Endodermal cell (in vitro differentiated cells): ENCODE data around the gene ABCB1. TPM values are rescaled to one million over a fixed set of nuclear protein-coding genes. Genes with fewer than 3 reads are reported as not detected.

ENCODE experiments used
- DNase-seq: peaks from one replicate; pipeline ENCODE4 v3.0.0-alpha.2; 2017
- H3K27ac ChIP-seq: 2 replicates; pipeline ENCODE4 v1.5.1; 2013; ENCODE audit warnings: mild to moderate bottlenecking, low read depth, low read length, moderate library complexity
- H3K27me3 ChIP-seq: 2 replicates; pipeline ENCODE4 v1.6.1; 2013; ENCODE audit warnings: mild to moderate bottlenecking, low read length, moderate library complexity; ENCODE audit not compliant: insufficient read depth, control insufficient read depth, poor library complexity, severe bottlenecking
- H3K36me3 ChIP-seq: 2 replicates; pipeline ENCODE4 v1.7.0; 2013; ENCODE audit warnings: mild to moderate bottlenecking, low read length, moderate library complexity; ENCODE audit not compliant: control insufficient read depth, insufficient read depth
- H3K4me1 ChIP-seq: one replicate; pipeline ENCODE4 v1.7.0; 2013; ENCODE audit warnings: low read length; ENCODE audit not compliant: control insufficient read depth, insufficient read depth
- H3K4me3 ChIP-seq: 2 replicates; pipeline ENCODE4 v1.5.1; 2013; ENCODE audit warnings: mild to moderate bottlenecking, low read length, moderate library complexity
- H3K9ac ChIP-seq: 2 replicates; pipeline ENCODE4 v1.6.1; 2013; ENCODE audit warnings: mild to moderate bottlenecking, low read length, moderate library complexity; ENCODE audit not compliant: poor library complexity, severe bottlenecking; ENCODE audit errors: extremely low read depth
- H3K9me3 ChIP-seq: 2 replicates; pipeline ENCODE4 v1.6.1; 2013; ENCODE audit warnings: mild to moderate bottlenecking, low read length, moderate library complexity; ENCODE audit not compliant: control insufficient read depth
- H3K27ac Mint-ChIP-seq: 2 replicates; pipeline ENCODE4 v1.8.0; 2020; ENCODE audit warnings: mixed read lengths
- H3K27me3 Mint-ChIP-seq: 2 replicates; pipeline ENCODE4 v1.8.0; 2021; ENCODE audit warnings: mild to moderate bottlenecking, mixed read lengths; ENCODE audit not compliant: insufficient read depth
- H3K36me3 Mint-ChIP-seq: 2 replicates; pipeline ENCODE4 v1.8.0; 2020; ENCODE audit warnings: low read depth, mixed read lengths
- H3K4me1 Mint-ChIP-seq: 2 replicates; pipeline ENCODE4 v1.8.0; 2020; ENCODE audit warnings: mixed read lengths
- H3K4me3 Mint-ChIP-seq: 2 replicates; pipeline ENCODE4 v1.8.0; 2020; ENCODE audit warnings: mild to moderate bottlenecking, moderate library complexity, mixed read lengths
- H3K9me3 Mint-ChIP-seq: 2 replicates; pipeline ENCODE4 v1.8.0; 2020; ENCODE audit warnings: mild to moderate bottlenecking, mixed read lengths
- WGBS, 2 experiments: methylation state at CpG; one replicate each; pipeline versions ENCODE4 v1.1.5 to v1.1.7; 2013; ENCODE audit warnings: missing lambda C conversion rate in 2 of 2, mixed read lengths in 1 of 2; ENCODE audit not compliant: insufficient coverage in 1 of 2, insufficient read length in 1 of 2; 5-methylcytosine and 5-hydroxymethylcytosine counted together
- long read RNA-seq, 4 experiments: library from polyadenylated mRNA in 2 of 4; library from RNA in 1 of 4; library from capped mRNA in 1 of 4; stranded (forward) in 3 of 4; unstranded in 1 of 4; transcript quantifications; one replicate each; pipeline ENCODE4 v2.0.0, GENCODE V29; 2020 to 2021; ENCODE audit warnings: inconsistent platforms in 1 of 4
- polyA plus RNA-seq, 2 experiments: library from polyadenylated mRNA; stranded (reverse); fragments of 50-300 nt; gene quantifications; one replicate each; pipeline ENCODE4 v1.2.3, GENCODE V29; 2013
- total RNA-seq, 2 donors: library from RNA; stranded (reverse); fragmentation: NEBNext Ultra II Directional in 1 of 2; extraction: Animal tissue kit (Norgen Biotek cat#: 25700) in 1 of 2; gene quantifications; 2 replicates in 1 of 2; 3 replicates in 1 of 2; pipeline ENCODE4 v1.2.1, GENCODE V29; 2021
- TF ChIP-seq, protein P1 (sequence below): fragments of 200-600 bp; sonication (generic); conservative IDR thresholded peaks from 2 replicates; pipeline ENCODE4 v1.5.0; 2021; ENCODE audit warnings: antibody characterized with exemption, mild to moderate bottlenecking

Gene ABCB1
- under 1 TPM in 1 of 2 donors, not detected in 1; 0.07 TPM for total RNA-seq
- polyA plus RNA-seq (2013, experiment 1 of 2), result 0.39 TPM
- polyA plus RNA-seq (2013, experiment 2 of 2), result 0.37 TPM
- long read RNA-seq, experiment 1, result 0 reads
- long read RNA-seq, experiment 2, result 0 reads
- long read RNA-seq, experiment 3, result 0 reads
- long read RNA-seq, experiment 4, result 0 reads

DNA sequence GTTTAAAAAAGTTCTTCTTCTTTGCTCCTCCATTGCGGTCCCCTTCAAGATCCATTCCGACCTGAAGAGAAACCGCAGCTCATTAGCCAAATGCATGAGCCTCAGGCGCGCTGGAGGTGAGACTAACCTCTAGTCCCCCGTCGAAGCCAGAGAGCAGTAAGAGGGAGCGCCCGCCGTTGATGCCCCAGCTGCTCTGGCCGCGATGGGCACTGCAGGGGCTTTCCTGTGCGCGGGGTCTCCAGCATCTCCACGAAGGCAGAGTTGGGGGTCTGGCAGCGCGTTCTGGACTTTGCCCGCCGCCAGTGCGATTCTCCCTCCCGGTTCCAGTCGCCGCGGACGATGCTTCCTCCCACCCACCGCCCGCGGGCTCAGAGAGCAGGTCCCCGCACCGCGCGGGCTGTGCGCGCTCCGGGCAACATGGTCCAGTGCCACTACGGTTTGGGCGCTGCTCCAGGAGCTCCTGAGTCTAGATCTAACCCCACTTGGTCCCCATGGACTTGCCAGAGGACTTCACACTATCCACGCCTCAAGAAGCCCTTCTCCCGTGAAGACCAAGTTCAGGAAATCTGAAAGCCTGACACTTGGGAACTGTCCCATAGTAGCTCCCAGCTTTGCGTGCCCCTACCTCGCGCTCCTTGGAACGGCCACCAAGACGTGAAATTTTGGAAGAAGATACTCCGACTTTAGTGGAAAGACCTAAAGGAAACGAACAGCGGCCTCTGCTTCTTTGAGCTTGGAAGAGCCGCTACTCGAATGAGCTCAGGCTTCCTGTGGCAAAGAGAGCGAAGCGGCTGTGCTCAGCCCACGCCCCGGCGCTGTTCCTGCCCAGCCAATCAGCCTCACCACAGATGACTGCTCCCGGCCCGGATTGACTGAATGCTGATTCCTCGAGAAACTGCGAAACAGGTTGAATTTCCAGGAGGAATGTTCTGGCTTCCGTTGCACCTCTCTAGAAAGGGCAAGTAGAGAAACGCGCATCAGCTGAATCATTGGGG, at the start of gene ABCB1:
Gene ABCB1 (minus strand): TSS at position 755 of the 995 bp plus-strand sequence. CDS start 700 bp downstream, at position 55.
- no peaks in the 10 kb centered on the region for H3K4me1 ChIP-seq
- peak; percentile 91 for DNase-seq
- peak within 1 kb of the TSS; percentile 54 for H3K4me3 Mint-ChIP-seq
- no peaks in the 10 kb centered on the region for H3K9me3 ChIP-seq
- no peak within 1 kb of the TSS for H3K9ac ChIP-seq
- 5% methylated on average over 31 to 61 of the region's 61 CpGs for WGBS, 2 experiments
- H3K36me3 Mint-ChIP-seq, result no peaks in the 10 kb centered on the region
- peak within 1 kb of the TSS; percentile 82 for H3K4me3 ChIP-seq
- no peak within 1 kb of the TSS for H3K27ac Mint-ChIP-seq
- peaks cover 69% of the 10 kb centered on the region for H3K27me3 Mint-ChIP-seq
- TF ChIP-seq, protein P1, sequence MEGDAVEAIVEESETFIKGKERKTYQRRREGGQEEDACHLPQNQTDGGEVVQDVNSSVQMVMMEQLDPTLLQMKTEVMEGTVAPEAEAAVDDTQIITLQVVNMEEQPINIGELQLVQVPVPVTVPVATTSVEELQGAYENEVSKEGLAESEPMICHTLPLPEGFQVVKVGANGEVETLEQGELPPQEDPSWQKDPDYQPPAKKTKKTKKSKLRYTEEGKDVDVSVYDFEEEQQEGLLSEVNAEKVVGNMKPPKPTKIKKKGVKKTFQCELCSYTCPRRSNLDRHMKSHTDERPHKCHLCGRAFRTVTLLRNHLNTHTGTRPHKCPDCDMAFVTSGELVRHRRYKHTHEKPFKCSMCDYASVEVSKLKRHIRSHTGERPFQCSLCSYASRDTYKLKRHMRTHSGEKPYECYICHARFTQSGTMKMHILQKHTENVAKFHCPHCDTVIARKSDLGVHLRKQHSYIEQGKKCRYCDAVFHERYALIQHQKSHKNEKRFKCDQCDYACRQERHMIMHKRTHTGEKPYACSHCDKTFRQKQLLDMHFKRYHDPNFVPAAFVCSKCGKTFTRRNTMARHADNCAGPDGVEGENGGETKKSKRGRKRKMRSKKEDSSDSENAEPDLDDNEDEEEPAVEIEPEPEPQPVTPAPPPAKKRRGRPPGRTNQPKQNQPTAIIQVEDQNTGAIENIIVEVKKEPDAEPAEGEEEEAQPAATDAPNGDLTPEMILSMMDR, result no peak
- H3K4me1 Mint-ChIP-seq, result peaks cover 5% of the 10 kb centered on the region
- H3K27ac ChIP-seq, result no peak within 1 kb of the TSS
- H3K9me3 Mint-ChIP-seq, result no peaks in the 10 kb centered on the region
- H3K36me3 ChIP-seq, result no peaks in the 10 kb centered on the region
- peaks cover 82% of the 10 kb centered on the region for H3K27me3 ChIP-seq

DNA sequence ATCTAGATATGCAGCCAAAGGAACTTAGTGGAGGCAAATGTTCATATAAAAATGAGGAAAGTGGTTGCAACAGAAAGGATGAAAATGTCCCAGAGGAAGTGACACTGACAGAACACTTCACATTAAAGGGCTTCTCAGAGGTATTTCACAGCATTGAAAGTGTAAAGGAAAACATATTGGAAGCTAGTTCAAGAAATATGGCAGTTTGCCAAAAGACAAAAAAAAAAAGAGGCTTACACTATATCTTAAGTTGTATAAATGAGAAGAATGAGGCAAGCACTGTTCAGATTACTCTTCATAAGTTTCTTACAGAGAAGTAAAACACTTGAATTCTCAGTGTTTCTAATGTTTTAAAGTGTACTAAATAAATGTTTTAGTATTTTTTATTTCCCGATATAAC, 47.6 kb upstream of the ABCB1 start:
- no peak for DNase-seq
- no peaks in the 10 kb centered on the region for H3K36me3 ChIP-seq
- no peak overlapping the region for H3K9ac ChIP-seq
- H3K27ac Mint-ChIP-seq, result no peak overlapping the region
- no peak overlapping the region for H3K27ac ChIP-seq
- no peaks in the 10 kb centered on the region for H3K27me3 ChIP-seq
- H3K9me3 ChIP-seq, result no peaks in the 10 kb centered on the region
- TF ChIP-seq, protein P1, result no peak
- H3K4me3 ChIP-seq, result no peak overlapping the region
- H3K9me3 Mint-ChIP-seq, result no peaks in the 10 kb centered on the region
- WGBS, 2 experiments, result 100% methylated on average over 1 of the region's 1 CpG; no CpG with 5 or more reads in 1 of the 2 experiments
- H3K4me3 Mint-ChIP-seq, result no peak overlapping the region
- no peaks in the 10 kb centered on the region for H3K36me3 Mint-ChIP-seq
- no peaks in the 10 kb centered on the region for H3K4me1 ChIP-seq
- no peaks in the 10 kb centered on the region for H3K27me3 Mint-ChIP-seq
- H3K4me1 Mint-ChIP-seq, result no peaks in the 10 kb centered on the region

- H3K27ac Mint-ChIP-seq, result no peak overlapping the region
- no peaks in the 10 kb centered on the region for H3K36me3 Mint-ChIP-seq
- no peak overlapping the region for H3K27ac ChIP-seq
- no peak for DNase-seq
- no peaks in the 10 kb centered on the region for H3K27me3 ChIP-seq
- no peaks in the 10 kb centered on the region for H3K27me3 Mint-ChIP-seq
- no peaks in the 10 kb centered on the region for H3K36me3 ChIP-seq
- H3K4me1 ChIP-seq, result no peaks in the 10 kb centered on the region
- no peaks in the 10 kb centered on the region for H3K9me3 Mint-ChIP-seq
- H3K4me3 ChIP-seq, result no peak overlapping the region
- TF ChIP-seq, protein P1, result no peak
- no peaks in the 10 kb centered on the region for H3K4me1 Mint-ChIP-seq
- WGBS, 2 experiments, result 80 to 86% methylated on average over 1 of the region's 1 CpG
- no peaks in the 10 kb centered on the region for H3K9me3 ChIP-seq
- H3K4me3 Mint-ChIP-seq, result no peak overlapping the region
- no peak overlapping the region for H3K9ac ChIP-seq
Observed at GRCh38 chr7:87645446-87645845, 44.8 kb upstream of the ABCB1 start.
